ENCODE measurements around the gene RNF126.

Gene RNF126

DNA sequence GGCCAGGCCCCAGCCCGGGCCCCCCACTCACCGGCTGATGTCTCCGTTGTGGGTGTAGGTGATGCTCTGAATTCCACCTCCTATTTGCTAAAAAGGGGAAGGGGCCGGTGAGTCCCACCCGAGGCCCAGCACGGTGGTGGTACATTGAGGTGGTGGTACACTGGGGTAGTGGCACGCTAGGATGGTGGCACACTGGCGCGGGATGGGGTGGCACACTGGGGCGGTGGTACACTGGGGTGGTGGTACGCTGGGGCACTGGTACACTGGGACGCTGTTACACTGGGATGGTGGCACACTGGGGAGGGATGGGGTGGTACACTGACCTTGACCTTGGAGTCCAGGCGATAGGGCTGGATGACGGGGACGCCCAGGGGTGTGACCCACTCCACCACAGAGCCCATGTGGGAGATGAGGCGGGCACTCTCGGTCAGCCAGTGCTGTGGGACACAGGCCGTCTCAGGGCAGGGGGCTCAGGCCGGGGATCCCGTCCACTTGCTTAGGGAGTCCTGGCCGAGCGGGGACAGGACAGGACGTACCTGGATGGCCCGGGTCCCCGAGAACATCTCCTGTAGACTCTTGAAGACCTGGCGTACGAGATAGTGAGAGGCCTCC is 44.2 kb downstream of the RNF126 start:
- Mint-ChIP-seq H3K27me3 (no peaks in the 10 kb centered on the region), H3K4me3 (no peak overlapping the region), H3K27ac (no peak overlapping the region), H3K36me3 (ENCODE audit: insufficient read depth) (peaks cover 16% of the 10 kb centered on the region), H3K4me1 (ENCODE audit: low read depth in 2 of 2) (peaks cover 0 to 9% of the 10 kb centered on the region in 2 donors), H3K9me3 (no peaks in the 10 kb centered on the region)
- DNase-seq (no peak), ATAC-seq (replicated peaks) (no peak)

GRCh38 chr19:618247-618619 is 44.8 kb downstream of the RNF126 start:
- Mint-ChIP-seq H3K4me3 (no peak overlapping the region), H3K36me3 (ENCODE audit: insufficient read depth) (peaks cover 11% of the 10 kb centered on the region), H3K27ac (no peak overlapping the region), H3K27me3 (no peaks in the 10 kb centered on the region), H3K9me3 (no peaks in the 10 kb centered on the region), H3K4me1 (ENCODE audit: low read depth in 2 of 2) (peaks cover 0 to 9% of the 10 kb centered on the region in 2 donors)
- ATAC-seq (replicated peaks) (no peak), DNase-seq (no peak)

DNA sequence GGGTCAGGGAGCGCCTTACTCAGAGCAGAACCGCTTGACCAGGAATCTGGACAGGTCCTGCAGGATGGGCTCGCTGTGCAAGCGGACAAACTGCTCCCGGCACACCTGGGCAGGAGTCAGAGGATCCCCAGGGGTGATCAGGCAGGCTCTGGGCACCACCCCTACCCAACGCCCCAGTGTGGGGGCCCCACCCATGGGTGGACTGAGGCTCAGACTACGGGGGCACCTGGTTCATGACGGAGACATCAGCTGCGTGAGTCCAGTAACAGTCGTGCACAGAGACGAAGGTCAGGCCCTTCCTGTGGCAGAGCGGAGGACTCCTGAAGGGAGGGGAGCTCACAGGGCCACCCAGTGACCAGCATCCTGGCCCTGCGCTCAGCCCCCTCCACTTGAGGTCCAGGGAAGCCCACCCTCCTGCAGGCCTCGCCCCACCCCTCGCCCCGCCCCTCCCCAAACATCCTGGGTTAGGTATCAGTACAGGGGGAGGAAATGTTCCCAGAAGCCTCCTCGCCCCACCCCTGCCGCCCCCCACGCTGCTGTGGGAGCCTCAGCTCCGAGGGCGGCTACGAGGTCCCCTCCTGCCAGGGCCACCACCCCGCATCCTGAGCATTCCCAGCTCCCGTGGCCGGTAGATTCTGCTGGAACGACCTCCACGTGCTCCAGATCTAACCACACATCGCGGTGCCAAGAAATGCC is 45.3 kb downstream of the RNF126 start:
- peaks cover 1 to 9% of the 10 kb centered on the region in 2 donors for H3K4me1 Mint-ChIP-seq (ENCODE audit: low read depth in 2 of 2)
- no peak overlapping the region for H3K27ac Mint-ChIP-seq
- H3K4me3 Mint-ChIP-seq, result no peak overlapping the region
- DNase-seq, result no peak
- no peaks in the 10 kb centered on the region for H3K27me3 Mint-ChIP-seq
- peaks cover 10% of the 10 kb centered on the region for H3K36me3 Mint-ChIP-seq (ENCODE audit: insufficient read depth)
- H3K9me3 Mint-ChIP-seq, result no peaks in the 10 kb centered on the region
- ATAC-seq (replicated peaks), result no peak

DNA sequence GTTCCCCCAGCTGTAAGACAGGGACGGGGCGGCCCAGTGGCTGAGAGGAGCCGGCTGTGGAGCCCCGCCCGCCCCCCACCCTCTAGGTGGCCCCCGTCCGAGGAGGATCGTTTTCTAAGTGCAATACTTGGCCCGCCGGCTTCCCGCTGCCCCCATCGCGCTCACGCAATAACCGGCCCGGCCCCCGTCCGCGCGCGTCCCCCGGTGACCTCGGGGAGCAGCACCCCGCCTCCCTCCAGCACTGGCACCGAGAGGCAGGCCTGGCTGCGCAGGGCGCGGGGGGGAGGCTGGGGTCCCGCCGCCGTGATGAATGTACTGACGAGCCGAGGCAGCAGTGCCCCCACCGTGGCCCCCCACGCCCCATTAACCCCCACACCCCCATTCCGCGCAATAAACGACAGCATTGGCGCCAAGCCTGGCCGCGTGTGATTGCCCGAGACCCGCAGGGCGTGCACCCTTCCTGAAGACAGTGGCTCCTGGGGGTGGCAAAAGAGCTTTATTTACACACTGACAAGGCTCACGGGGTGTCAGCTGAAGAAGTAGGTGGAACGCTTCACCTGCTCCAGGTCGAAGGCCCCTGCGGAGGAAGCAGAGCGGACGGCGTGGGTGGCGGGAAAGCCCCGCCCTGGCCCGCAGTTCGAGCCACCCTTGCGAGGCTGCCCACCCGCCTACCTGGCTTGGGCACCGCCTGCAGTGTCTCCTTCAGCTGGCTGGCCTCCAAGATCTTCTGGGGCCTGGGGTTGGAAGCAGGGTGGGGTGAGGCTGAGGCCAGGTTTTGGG is 46.1 kb downstream of the RNF126 start:
- no peak for DNase-seq
- H3K9me3 Mint-ChIP-seq, result no peaks in the 10 kb centered on the region
- no peaks in the 10 kb centered on the region for H3K27me3 Mint-ChIP-seq
- H3K4me3 Mint-ChIP-seq, result no peak overlapping the region
- H3K4me1 Mint-ChIP-seq (ENCODE audit: low read depth in 2 of 2), result peaks cover 1 to 9% of the 10 kb centered on the region in 2 donors
- peaks cover 10% of the 10 kb centered on the region for H3K36me3 Mint-ChIP-seq (ENCODE audit: insufficient read depth)
- ATAC-seq (replicated peaks), result no peak
- no peak overlapping the region for H3K27ac Mint-ChIP-seq

GRCh38 chr19:616062-616700 is 46.8 kb downstream of the RNF126 start:
- no peaks in the 10 kb centered on the region for H3K9me3 Mint-ChIP-seq
- H3K27me3 Mint-ChIP-seq, result no peaks in the 10 kb centered on the region
- peaks cover 1 to 15% of the 10 kb centered on the region in 2 donors for H3K4me1 Mint-ChIP-seq (ENCODE audit: low read depth in 2 of 2)
- peaks cover 14% of the 10 kb centered on the region for H3K36me3 Mint-ChIP-seq (ENCODE audit: insufficient read depth)
- H3K4me3 Mint-ChIP-seq, result no peak overlapping the region
- DNase-seq (no peak), ATAC-seq (replicated peaks) (no peak)
- no peak overlapping the region for H3K27ac Mint-ChIP-seq

- Mint-ChIP-seq H3K4me3 (peak overlapping the region; percentile 48 to 53), H3K36me3 (ENCODE audit: insufficient read depth) (peaks cover 18% of the 10 kb centered on the region), H3K9me3 (no peaks in the 10 kb centered on the region), H3K4me1 (ENCODE audit: low read depth in 2 of 2) (peaks cover 6 to 20% of the 10 kb centered on the region in 2 donors), H3K27ac (no peak overlapping the region), H3K27me3 (no peaks in the 10 kb centered on the region)
- DNase-seq (no peak), ATAC-seq (replicated peaks) (no peak)
Measured at GRCh38 chr19:615619-616018, 47.4 kb downstream of the RNF126 start.

DNA sequence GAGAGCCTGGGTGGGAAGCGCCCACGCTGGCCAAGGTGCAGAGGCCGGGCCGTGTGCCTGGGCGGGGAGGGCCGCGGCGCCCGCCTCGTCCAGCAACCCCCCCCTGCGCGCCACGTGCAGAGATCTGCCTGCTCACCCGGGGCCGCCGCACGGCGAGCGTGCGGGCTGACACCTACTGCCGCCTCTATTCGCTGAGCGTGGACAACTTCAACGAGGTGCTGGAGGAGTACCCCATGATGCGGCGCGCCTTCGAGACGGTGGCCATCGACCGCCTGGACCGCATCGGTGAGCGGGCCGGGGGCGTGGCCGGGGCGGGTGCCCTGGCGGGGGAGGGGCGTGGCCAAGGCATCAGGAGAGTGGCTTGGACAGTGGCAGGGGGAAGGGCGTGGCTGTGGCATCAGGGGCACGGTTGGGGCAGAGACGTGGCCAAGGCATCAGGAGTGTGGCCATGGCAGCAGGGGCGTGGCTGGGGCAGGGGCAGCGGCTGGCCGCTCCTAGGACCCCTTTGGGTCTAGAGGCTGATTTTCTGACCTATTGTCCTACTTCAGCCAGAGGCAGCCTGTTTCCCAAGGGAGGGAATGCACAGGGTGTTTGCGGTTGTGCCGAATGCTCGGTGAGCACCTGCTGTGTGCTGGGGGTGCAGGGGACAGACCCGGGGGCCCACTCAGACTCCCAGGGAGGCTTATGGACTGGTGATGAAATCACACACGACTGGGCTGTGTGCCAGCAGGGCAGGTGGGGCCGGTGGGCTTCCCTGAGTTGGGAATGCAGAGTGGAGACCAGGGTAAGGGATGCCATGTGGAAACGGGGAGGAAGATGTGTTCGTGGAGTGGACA is 49.1 kb downstream of the RNF126 start:
- no peak overlapping the region for H3K4me3 Mint-ChIP-seq
- peaks cover 10% of the 10 kb centered on the region for H3K36me3 Mint-ChIP-seq (ENCODE audit: insufficient read depth)
- no peak for DNase-seq
- H3K4me1 Mint-ChIP-seq (ENCODE audit: low read depth in 2 of 2), result peaks cover 7 to 24% of the 10 kb centered on the region in 2 donors
- peak overlapping the region in 1 of 2 donors; percentile 49 for H3K27ac Mint-ChIP-seq
- no peak for ATAC-seq (replicated peaks)
- no peaks in the 10 kb centered on the region for H3K27me3 Mint-ChIP-seq
- no peaks in the 10 kb centered on the region for H3K9me3 Mint-ChIP-seq

DNA sequence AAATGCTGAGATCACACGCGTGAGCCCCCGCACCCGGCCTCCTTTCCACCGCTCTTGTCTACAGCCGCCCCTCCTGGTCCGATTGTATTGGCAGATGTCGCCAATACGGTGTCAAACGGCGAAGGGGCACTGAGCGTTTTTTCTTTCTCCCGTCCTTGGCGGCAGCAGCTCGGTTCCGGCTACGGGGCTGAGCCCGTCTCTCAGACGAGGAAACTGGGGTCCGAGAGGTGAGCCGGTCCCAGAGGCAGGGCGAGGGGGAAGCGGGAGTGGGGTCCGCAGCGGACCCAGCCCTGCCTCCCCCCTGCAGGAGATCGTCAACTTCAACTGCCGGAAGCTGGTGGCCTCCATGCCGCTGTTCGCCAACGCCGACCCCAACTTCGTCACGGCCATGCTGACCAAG is 50.1 kb downstream of the RNF126 start:
- no peak for ATAC-seq (replicated peaks)
- DNase-seq, result no peak
- peaks cover 10% of the 10 kb centered on the region for H3K36me3 Mint-ChIP-seq (ENCODE audit: insufficient read depth)
- no peak overlapping the region for H3K4me3 Mint-ChIP-seq
- H3K9me3 Mint-ChIP-seq, result no peaks in the 10 kb centered on the region
- no peak overlapping the region for H3K27ac Mint-ChIP-seq
- H3K27me3 Mint-ChIP-seq, result no peaks in the 10 kb centered on the region
- H3K4me1 Mint-ChIP-seq (ENCODE audit: low read depth in 2 of 2), result peaks cover 7 to 24% of the 10 kb centered on the region in 2 donors

GRCh38 chr19:611481-611868 is 51.5 kb downstream of the RNF126 start:
- ATAC-seq (replicated peaks) (peak; percentile 68), DNase-seq (peak; percentile 45 to 48 (median 46))
- Mint-ChIP-seq H3K27ac (peak overlapping the region; percentile 53 to 85), H3K4me1 (ENCODE audit: low read depth in 2 of 2) (peaks cover 7 to 24% of the 10 kb centered on the region in 2 donors), H3K4me3 (peak overlapping the region; percentile 77 to 84), H3K27me3 (no peaks in the 10 kb centered on the region), H3K36me3 (ENCODE audit: insufficient read depth) (peaks cover 10% of the 10 kb centered on the region), H3K9me3 (no peaks in the 10 kb centered on the region)

DNA sequence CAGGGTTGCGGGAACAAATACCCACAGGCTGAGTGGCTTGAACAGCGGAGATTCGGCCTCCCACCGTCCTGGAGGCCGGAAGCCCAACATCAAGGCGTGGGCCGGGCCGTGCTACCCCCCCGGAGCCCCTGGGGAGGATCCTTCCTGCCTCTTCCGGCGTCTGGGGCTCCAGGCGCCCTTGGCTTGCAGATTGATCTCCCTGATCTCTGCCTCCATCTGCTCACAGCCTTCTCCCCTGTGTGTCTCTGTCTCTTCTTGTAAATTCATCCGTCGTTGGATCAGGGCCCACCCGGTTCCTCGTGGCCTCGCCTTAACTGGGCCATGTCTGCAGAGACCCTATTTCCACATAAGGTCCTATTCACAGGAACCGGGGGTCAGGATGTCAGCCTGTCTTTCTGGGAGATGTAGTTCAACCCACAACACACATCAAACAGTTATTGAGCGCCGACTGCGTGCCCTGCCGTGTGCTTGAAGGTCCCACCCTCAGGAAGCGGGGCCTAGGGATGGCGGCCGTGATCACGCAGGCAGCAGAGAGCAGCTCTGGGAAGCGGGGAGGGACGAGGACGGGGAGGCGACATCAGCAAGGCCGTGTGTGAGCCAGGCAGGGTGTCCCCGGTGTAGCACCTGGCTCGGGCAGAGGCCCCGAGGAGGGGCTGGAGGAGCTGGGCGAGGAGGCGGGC is 52.1 kb downstream of the RNF126 start:
- peak; percentile 56 for ATAC-seq (replicated peaks)
- peak; percentile 32 to 47 (median 40) for DNase-seq
- Mint-ChIP-seq H3K27me3 (no peaks in the 10 kb centered on the region), H3K4me1 (ENCODE audit: low read depth in 2 of 2) (peaks cover 7 to 24% of the 10 kb centered on the region in 2 donors), H3K9me3 (no peaks in the 10 kb centered on the region), H3K4me3 (peak overlapping the region; percentile 77 to 84), H3K27ac (peak overlapping the region; percentile 53 to 85), H3K36me3 (ENCODE audit: insufficient read depth) (peaks cover 10% of the 10 kb centered on the region)

DNA sequence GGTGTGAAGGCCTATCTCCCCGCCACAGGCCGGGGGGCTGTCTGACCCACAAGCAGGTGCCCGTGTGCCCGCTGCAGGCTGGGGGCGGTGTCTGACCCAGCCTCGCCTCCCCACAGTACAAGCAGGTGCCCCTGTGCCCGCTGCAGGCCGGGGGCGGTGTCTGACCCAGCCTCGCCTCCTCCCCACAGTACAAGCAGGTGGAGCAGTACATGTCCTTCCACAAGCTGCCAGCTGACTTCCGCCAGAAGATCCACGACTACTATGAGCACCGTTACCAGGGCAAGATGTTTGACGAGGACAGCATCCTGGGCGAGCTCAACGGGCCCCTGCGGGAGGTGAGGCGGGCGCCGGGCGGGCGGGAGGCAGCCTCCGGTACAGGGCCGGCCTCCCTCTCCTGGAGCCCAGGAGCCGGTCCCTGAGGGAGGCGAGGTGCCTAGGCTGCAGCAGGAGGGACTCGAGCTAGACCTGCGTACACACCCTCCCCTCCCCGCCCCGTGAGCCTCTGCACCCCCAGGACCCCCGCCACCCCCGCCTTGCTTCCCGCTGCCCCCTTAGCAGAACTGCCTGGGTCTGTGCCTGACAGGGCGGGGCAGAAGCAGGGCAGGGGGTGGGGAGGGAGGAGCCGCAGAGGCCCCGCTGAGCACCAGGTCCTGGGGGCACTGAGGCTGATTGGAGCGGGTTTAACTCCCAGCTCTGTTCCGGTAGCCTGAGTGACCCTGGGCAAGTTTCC is 52.8 kb downstream of the RNF126 start:
- peaks cover 9% of the 10 kb centered on the region for H3K36me3 Mint-ChIP-seq (ENCODE audit: insufficient read depth)
- no peaks in the 10 kb centered on the region for H3K27me3 Mint-ChIP-seq
- peak overlapping the region in 1 of 2 donors; percentile 53 for H3K27ac Mint-ChIP-seq
- H3K4me3 Mint-ChIP-seq, result peak overlapping the region; percentile 77 to 84
- H3K4me1 Mint-ChIP-seq (ENCODE audit: low read depth in 2 of 2), result peaks cover 7 to 21% of the 10 kb centered on the region in 2 donors
- DNase-seq, result peak; percentile 33 to 48 (median 37)
- no peaks in the 10 kb centered on the region for H3K9me3 Mint-ChIP-seq
- peak; percentile 60 for ATAC-seq (replicated peaks)

DNA sequence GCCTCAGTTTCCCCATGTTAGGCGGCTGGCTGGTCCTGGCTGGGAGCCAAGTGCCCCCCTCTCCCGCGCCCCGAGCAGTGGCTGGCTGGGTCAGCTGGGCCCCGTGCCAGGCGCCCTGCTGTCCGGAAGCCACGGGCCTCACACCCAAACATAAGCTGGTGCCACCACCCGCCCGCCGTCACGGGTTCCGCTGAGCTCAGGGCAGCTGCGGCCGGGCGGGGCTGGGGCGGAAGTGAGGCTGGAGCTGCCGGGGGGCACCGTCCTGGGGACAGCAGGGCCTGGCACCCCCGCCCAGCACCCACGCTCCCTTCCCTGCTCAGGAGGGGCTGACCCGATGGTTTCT is 54.0 kb downstream of the RNF126 start:
- no peak for ATAC-seq (replicated peaks)
- no peak for DNase-seq
- Mint-ChIP-seq H3K36me3 (ENCODE audit: insufficient read depth) (peaks cover 7% of the 10 kb centered on the region), H3K27ac (no peak overlapping the region), H3K4me1 (ENCODE audit: low read depth in 2 of 2) (peaks cover 7 to 14% of the 10 kb centered on the region in 2 donors), H3K27me3 (no peaks in the 10 kb centered on the region), H3K4me3 (no peak overlapping the region), H3K9me3 (no peaks in the 10 kb centered on the region)

Measured in effector memory CD8-positive, alpha-beta T cell (primary cell).